GM23248 (cell line): ENCODE results near the gene SLC9A9.

Source experiments
- EZH2 ChIP-seq: fragments of 200-600 bp; sonication (generic); IDR thresholded peaks from 2 replicates; pipeline ENCODE4 v1.6.1; 2018; ENCODE audit warnings: antibody characterized with exemption, mild to moderate bottlenecking; ENCODE audit not compliant: insufficient read depth, poor library complexity, severe bottlenecking
- EZH2phosphoT487 ChIP-seq: fragments of 200-600 bp; sonication (generic); IDR thresholded peaks from 2 replicates; pipeline ENCODE4 v1.6.1; 2018; ENCODE audit warnings: antibody characterized with exemption, moderate library complexity, mild to moderate bottlenecking, low read depth; ENCODE audit not compliant: insufficient read depth

- TF ChIP-seq EZH2 (no peak), EZH2phosphoT487 (no peak)
These were observed 98.3 kb downstream of the SLC9A9 start for GRCh38 chr3:143749926-143750325.
